Upper lobe of left lung (tissue), 6 donors: ENCODE results near the gene ANK3. TPM values are rescaled to one million over a fixed set of nuclear protein-coding genes. Genes with fewer than 3 reads are reported as not detected.
"Not testable (repeated sequence)": the region's sequence is repeated elsewhere in the genome, so short reads cannot be mapped to it uniquely, and the experiment has no call there.

ENCODE experiments used
- ATAC-seq, 2 donors: fragments of 200-7000 bp; cut with Tn5 transposase; one replicate each; pipeline ENCODE4 v1.9.1; 2022; ENCODE audit warnings: mild to moderate bottlenecking in 2 of 2, moderate library complexity in 2 of 2; ENCODE audit not compliant: low FRiP score in 2 of 2
- DNase-seq, 2 donors: peaks; one replicate each; pipeline ENCODE4 v3.0.0-alpha.2; 2019 to 2020
- H3K27ac ChIP-seq, 4 donors: fragments of 200-600 bp; sonication (generic); one replicate each; pipeline ENCODE4 v1.5.1; 2016 to 2019
- H3K27me3 ChIP-seq, 4 donors: fragments of 200-600 bp; sonication (generic); one replicate each; pipeline ENCODE4 v1.5.1; 2017 to 2019
- H3K36me3 ChIP-seq, 4 donors: fragments of 200-600 bp; sonication (generic); one replicate each; pipeline ENCODE4 v1.5.1; 2016 to 2019
- H3K4me1 ChIP-seq, 4 donors: fragments of 200-600 bp; sonication (generic); one replicate each; pipeline ENCODE4 v1.5.1; 2018 to 2019
- H3K4me3 ChIP-seq, 4 donors: fragments of 200-600 bp; sonication (generic); one replicate each; pipeline ENCODE4 v1.5.1; 2017 to 2019; ENCODE audit warnings: mild to moderate bottlenecking in 2 of 4, moderate library complexity in 1 of 4
- H3K9me3 ChIP-seq, 4 donors: fragments of 200-600 bp; sonication (generic); one replicate each; pipeline ENCODE4 v1.5.1; 2018 to 2019
- EP300 ChIP-seq, 4 donors: sonication (generic); formaldehyde crosslinking; IDR thresholded peaks; one replicate each; pipeline ENCODE4 v1.5.1; 2017; ENCODE audit warnings: antibody characterized with exemption in 4 of 4, control low read depth in 2 of 4
- POLR2A ChIP-seq, 4 donors: fragments of 450-650 bp; IDR thresholded peaks; one replicate each; pipeline ENCODE4 v1.5.1; 2016 to 2017; ENCODE audit warnings: antibody characterized with exemption in 4 of 4, mild to moderate bottlenecking in 2 of 4
- POLR2AphosphoS5 ChIP-seq, 2 donors: sonication (generic); formaldehyde crosslinking; IDR thresholded peaks; one replicate each; pipeline ENCODE4 v1.5.1; 2017; ENCODE audit warnings: antibody characterized with exemption in 2 of 2
- WGBS, 2 donors: methylation state at CpG; one replicate each; pipeline ENCODE4 v1.1.5; 2017 to 2018; 5-methylcytosine and 5-hydroxymethylcytosine counted together
- total RNA-seq, 6 donors: library from RNA; depleted of rRNA in 4 of 6; stranded (reverse); fragments of >200 nt in 4 of 6; gene quantifications; one replicate each; pipeline versions ENCODE4 v1.1.0 to v1.2.1, GENCODE V29; 2016 to 2021
- TF ChIP-seq, protein P1 (sequence below), 6 experiments: fragments of 450-650 bp in 4 of 6; fragments of 200-600 bp in 2 of 6; sonication (generic) in 2 of 6; IDR thresholded peaks; one replicate each; pipeline ENCODE4 v1.5.1; 2016 to 2019; ENCODE audit warnings: antibody characterized with exemption in 6 of 6
- donor health status: DM: no; HTN: no; CAD: no; lungs with moderate emphysema.
- donor health status: DM: no; HTN: yes; CAD: no; lungs with severe emphysema.

ANK3 gene
- total RNA-seq, 6 donors from 2014 or later = 43.9 to 193 (median 98.5) TPM

GRCh38 chr10:60292998-60293397 is 96.7 kb downstream of the ANK3 start:
- no peak for TF ChIP-seq POLR2AphosphoS5 (IDR thresholded peaks at IDR 0.05)
- TF ChIP-seq POLR2A (IDR thresholded peaks at IDR 0.05) = no peak
- no peak for TF ChIP-seq EP300 (IDR thresholded peaks at IDR 0.05)
- TF ChIP-seq, protein P1, sequence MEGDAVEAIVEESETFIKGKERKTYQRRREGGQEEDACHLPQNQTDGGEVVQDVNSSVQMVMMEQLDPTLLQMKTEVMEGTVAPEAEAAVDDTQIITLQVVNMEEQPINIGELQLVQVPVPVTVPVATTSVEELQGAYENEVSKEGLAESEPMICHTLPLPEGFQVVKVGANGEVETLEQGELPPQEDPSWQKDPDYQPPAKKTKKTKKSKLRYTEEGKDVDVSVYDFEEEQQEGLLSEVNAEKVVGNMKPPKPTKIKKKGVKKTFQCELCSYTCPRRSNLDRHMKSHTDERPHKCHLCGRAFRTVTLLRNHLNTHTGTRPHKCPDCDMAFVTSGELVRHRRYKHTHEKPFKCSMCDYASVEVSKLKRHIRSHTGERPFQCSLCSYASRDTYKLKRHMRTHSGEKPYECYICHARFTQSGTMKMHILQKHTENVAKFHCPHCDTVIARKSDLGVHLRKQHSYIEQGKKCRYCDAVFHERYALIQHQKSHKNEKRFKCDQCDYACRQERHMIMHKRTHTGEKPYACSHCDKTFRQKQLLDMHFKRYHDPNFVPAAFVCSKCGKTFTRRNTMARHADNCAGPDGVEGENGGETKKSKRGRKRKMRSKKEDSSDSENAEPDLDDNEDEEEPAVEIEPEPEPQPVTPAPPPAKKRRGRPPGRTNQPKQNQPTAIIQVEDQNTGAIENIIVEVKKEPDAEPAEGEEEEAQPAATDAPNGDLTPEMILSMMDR (IDR thresholded peaks at IDR 0.05) = no peak
- no peaks in the 10 kb centered on the region for H3K36me3 ChIP-seq
- no peak overlapping the region for H3K27ac ChIP-seq
- H3K4me3 ChIP-seq = no peak overlapping the region
- DNase-seq = no peak
- H3K9me3 ChIP-seq = no peaks in the 10 kb centered on the region
- peaks cover 7 to 20% (median 8%) of the 10 kb centered on the region in 4 donors for H3K4me1 ChIP-seq
- ATAC-seq = no peak
- H3K27me3 ChIP-seq = no peaks in the 10 kb centered on the region
- WGBS, 2 donors = 57 to 70% methylated on average over 8 of the region's 8 CpGs

DNA sequence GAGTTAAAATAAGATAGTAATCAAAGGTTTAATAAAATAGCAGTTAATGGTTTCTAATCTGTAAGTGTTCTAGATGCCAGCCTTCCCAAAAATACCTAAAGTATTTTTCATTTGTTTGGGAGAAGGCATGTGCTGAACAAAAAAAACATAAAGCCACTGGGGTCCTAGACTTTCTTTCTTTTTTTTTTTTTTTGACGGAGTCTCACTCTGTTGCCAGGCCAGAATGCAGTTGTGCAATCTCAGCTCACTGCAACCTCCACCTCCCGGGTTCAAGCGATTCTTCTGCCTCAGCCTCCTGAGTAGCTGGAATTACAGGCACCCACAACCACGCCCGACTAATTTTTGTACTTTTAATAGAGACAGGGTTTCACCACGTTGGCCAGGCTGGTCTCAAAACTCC is 97.1 kb downstream of the ANK3 start:
- H3K27me3 ChIP-seq, H3K36me3 ChIP-seq, DNase-seq, H3K27ac ChIP-seq, H3K9me3 ChIP-seq, ATAC-seq, H3K4me3 ChIP-seq: not testable (repeated sequence)
- 53 to 67% methylated on average over 6 of the region's 6 CpGs for WGBS, 2 donors
- H3K4me1 ChIP-seq = peaks cover 7 to 20% (median 8%) of the 10 kb centered on the region in 4 donors

GRCh38 chr10:60291344-60291930 is 98.2 kb downstream of the ANK3 start:
- WGBS, 2 donors = 84 to 90% methylated on average over 5 of the region's 5 CpGs

DNA sequence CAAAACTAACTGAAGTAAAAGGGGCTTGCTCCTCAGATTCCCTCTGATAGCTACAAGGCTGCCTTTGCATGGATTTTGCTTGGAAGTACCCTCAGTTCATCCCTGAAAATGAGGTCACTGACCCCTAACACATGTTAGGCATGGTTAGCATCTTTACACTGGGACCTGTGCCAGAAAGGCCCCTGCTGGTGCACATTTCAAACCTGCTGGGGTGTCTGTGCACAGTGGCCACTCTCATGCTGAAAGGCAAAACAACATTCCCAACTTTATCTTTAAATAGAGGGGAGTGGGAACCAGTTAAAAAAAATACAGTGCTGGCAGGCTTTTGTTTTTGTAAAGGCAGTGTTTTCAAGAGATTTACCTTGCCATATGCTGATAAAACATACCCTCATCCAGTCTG is 99.1 kb downstream of the ANK3 start:
- H3K4me3 ChIP-seq = no peak overlapping the region
- TF ChIP-seq, protein P1 (IDR thresholded peaks at IDR 0.05) = no peak
- TF ChIP-seq EP300 (IDR thresholded peaks at IDR 0.05) (no peak), POLR2AphosphoS5 (IDR thresholded peaks at IDR 0.05) (no peak), POLR2A (IDR thresholded peaks at IDR 0.05) (no peak)
- no peaks in the 10 kb centered on the region for H3K36me3 ChIP-seq
- DNase-seq (no peak), ATAC-seq (no peak)
- H3K27me3 ChIP-seq = no peaks in the 10 kb centered on the region
- no peak overlapping the region for H3K27ac ChIP-seq
- H3K4me1 ChIP-seq = peaks cover 0 to 14% (median 7%) of the 10 kb centered on the region in 4 donors
- H3K9me3 ChIP-seq = no peaks in the 10 kb centered on the region

More at GRCh38 chr10:60291344-60291930, 98.2 kb downstream of the ANK3 start:
- H3K4me1 ChIP-seq = peaks cover 7 to 20% (median 8%) of the 10 kb centered on the region in 4 donors
- no peak overlapping the region for H3K4me3 ChIP-seq
- ATAC-seq = no peak
- no peaks in the 10 kb centered on the region for H3K36me3 ChIP-seq
- H3K27me3 ChIP-seq = no peaks in the 10 kb centered on the region
- TF ChIP-seq POLR2A (IDR thresholded peaks at IDR 0.05) (no peak), POLR2AphosphoS5 (IDR thresholded peaks at IDR 0.05) (no peak), EP300 (IDR thresholded peaks at IDR 0.05) (no peak)
- TF ChIP-seq, protein P1 (IDR thresholded peaks at IDR 0.05) = no peak
- no peak for DNase-seq
- no peak overlapping the region for H3K27ac ChIP-seq
- H3K9me3 ChIP-seq = no peaks in the 10 kb centered on the region

GRCh38 chr10:60289800-60290199 is 99.9 kb downstream of the ANK3 start:
- Histone ChIP-seq H3K36me3 (no peaks in the 10 kb centered on the region), H3K4me3 (no peak overlapping the region), H3K27ac (no peak overlapping the region), H3K27me3 (no peaks in the 10 kb centered on the region), H3K4me1 (peaks cover 0 to 11% (median 5%) of the 10 kb centered on the region in 4 donors), H3K9me3 (no peaks in the 10 kb centered on the region)
- DNase-seq = no peak
- ATAC-seq = no peak
- no peak for TF ChIP-seq POLR2AphosphoS5 (IDR thresholded peaks at IDR 0.05)
- TF ChIP-seq, protein P1 (IDR thresholded peaks at IDR 0.05) = no peak
- TF ChIP-seq EP300 (IDR thresholded peaks at IDR 0.05) = no peak
- TF ChIP-seq POLR2A (IDR thresholded peaks at IDR 0.05) = no peak
- WGBS, 2 donors = 83 to 88% methylated on average over 9 of the region's 9 CpGs
